ENCODE results near the gene CCM2.

CCM2 gene

GRCh38 chr7:44983742-44984477, 16.1 kb upstream of the CCM2 start:
- no peak overlapping the region for H3K4me3 ChIP-seq (ENCODE audit: low read length in 2 of 2)
- no peaks in the 10 kb centered on the region for H3K27me3 ChIP-seq (ENCODE audit: control insufficient read depth in 2 of 2, insufficient read depth in 2 of 2, low read length in 2 of 2)
- H3K4me1 ChIP-seq (ENCODE audit: control insufficient read depth in 2 of 2, insufficient read depth in 2 of 2, low read length in 2 of 2) = peaks cover 13 to 32% of the 10 kb centered on the region in 2 donors
- H3K36me3 ChIP-seq (ENCODE audit: control insufficient read depth in 2 of 2, insufficient read depth in 2 of 2, low read length in 2 of 2) = peaks cover 24 to 38% of the 10 kb centered on the region in 2 donors
- peak overlapping the region in 1 of 2 donors; percentile 0 for H3K9ac ChIP-seq (ENCODE audit: low read depth in 1 of 2, low read length in 2 of 2)
- no peaks in the 10 kb centered on the region for H3K9me3 ChIP-seq (ENCODE audit: control insufficient read depth in 2 of 2, low read length in 2 of 2)
- no peak overlapping the region for H3K27ac ChIP-seq (ENCODE audit: low read depth in 2 of 2, low read length in 2 of 2)

DNA sequence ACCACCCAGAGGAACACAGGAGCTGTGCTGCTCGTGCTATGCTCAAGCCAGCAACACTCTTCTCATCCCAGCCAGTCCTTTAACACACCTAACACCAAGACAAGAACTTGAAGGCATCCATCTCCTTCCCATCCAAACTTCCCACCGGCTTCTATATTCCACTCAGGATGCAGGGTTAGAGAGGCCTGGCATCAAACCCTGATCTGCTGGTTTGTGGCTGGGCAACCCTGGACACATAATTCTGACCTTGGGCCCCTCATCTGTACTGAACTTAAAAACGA, 15.6 kb upstream of the CCM2 start:
- Histone ChIP-seq H3K4me1 (ENCODE audit: control insufficient read depth in 2 of 2, insufficient read depth in 2 of 2, low read length in 2 of 2) (peaks cover 13 to 28% of the 10 kb centered on the region in 2 donors), H3K9ac (ENCODE audit: low read depth in 1 of 2, low read length in 2 of 2) (peak overlapping the region in 1 of 2 donors; percentile 0), H3K9me3 (ENCODE audit: control insufficient read depth in 2 of 2, low read length in 2 of 2) (no peaks in the 10 kb centered on the region), H3K4me3 (ENCODE audit: low read length in 2 of 2) (no peak overlapping the region), H3K27me3 (ENCODE audit: control insufficient read depth in 2 of 2, insufficient read depth in 2 of 2, low read length in 2 of 2) (no peaks in the 10 kb centered on the region), H3K27ac (ENCODE audit: low read depth in 2 of 2, low read length in 2 of 2) (no peak overlapping the region), H3K36me3 (ENCODE audit: control insufficient read depth in 2 of 2, insufficient read depth in 2 of 2, low read length in 2 of 2) (peaks cover 24 to 38% of the 10 kb centered on the region in 2 donors)

DNA sequence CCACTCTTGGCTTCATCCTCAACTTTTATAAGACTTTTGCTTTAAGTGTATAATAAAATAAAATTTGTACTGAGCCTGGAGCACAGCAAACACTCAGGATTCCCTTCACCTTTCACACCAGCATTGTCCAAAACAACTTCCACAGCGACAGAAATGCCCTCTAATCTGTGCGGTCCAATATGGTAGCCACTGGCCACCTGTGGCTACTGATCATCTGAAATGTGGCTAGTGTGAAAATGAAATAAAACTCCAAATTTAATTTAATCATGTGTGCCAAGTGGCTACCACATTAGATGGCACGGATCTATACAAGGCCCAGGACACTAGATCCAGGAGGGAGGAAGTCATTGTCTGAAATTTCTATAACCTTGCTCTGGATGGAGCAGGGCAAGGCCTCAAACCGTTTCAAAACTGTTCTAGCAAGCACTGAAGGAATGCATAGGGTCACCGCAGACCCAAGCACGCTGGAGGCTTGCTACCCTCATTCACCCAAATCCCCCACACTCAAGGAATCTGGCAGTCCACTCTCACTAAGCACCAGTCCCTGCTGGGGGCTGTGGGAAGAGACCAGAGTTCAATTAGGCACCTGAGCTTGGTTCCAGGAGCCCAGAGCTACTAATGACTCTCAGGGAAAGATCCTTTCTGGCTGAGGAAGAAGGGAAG, 14.8 kb upstream of the CCM2 start:
- Histone ChIP-seq H3K4me3 (ENCODE audit: low read length in 2 of 2) (peak overlapping the region; percentile 75 to 93), H3K9ac (ENCODE audit: low read depth in 1 of 2, low read length in 2 of 2) (peak overlapping the region; percentile 83 to 100), H3K9me3 (ENCODE audit: control insufficient read depth in 2 of 2, low read length in 2 of 2) (no peaks in the 10 kb centered on the region), H3K27ac (ENCODE audit: low read depth in 2 of 2, low read length in 2 of 2) (no peak overlapping the region), H3K36me3 (ENCODE audit: control insufficient read depth in 2 of 2, insufficient read depth in 2 of 2, low read length in 2 of 2) (peaks cover 24 to 38% of the 10 kb centered on the region in 2 donors), H3K4me1 (ENCODE audit: control insufficient read depth in 2 of 2, insufficient read depth in 2 of 2, low read length in 2 of 2) (peaks cover 13 to 21% of the 10 kb centered on the region in 2 donors), H3K27me3 (ENCODE audit: control insufficient read depth in 2 of 2, insufficient read depth in 2 of 2, low read length in 2 of 2) (no peaks in the 10 kb centered on the region)

DNA sequence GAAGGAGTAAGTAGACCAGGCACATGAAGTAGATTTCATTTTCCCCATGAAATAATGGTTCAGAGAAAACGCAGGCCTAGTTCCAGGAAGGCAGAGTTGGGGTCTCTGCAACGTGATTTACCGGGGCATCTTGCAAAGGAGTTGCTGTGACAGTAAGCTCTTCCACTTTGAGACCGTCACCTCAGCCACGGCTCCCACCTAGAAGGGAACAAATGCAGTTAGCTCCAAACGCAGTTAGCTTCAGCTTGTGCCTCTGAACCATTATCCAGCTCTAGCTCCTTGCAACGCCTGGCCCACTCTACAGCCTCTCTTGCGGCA, 14.1 kb upstream of the CCM2 start:
- H3K27me3 ChIP-seq (ENCODE audit: control insufficient read depth in 2 of 2, insufficient read depth in 2 of 2, low read length in 2 of 2) = no peaks in the 10 kb centered on the region
- H3K4me1 ChIP-seq (ENCODE audit: control insufficient read depth in 2 of 2, insufficient read depth in 2 of 2, low read length in 2 of 2) = peaks cover 13 to 14% of the 10 kb centered on the region in 2 donors
- H3K4me3 ChIP-seq (ENCODE audit: low read length in 2 of 2) = peak overlapping the region; percentile 75 to 93
- peak overlapping the region; percentile 92 to 98 for H3K27ac ChIP-seq (ENCODE audit: low read depth in 2 of 2, low read length in 2 of 2)
- no peaks in the 10 kb centered on the region for H3K9me3 ChIP-seq (ENCODE audit: control insufficient read depth in 2 of 2, low read length in 2 of 2)
- peak overlapping the region; percentile 83 to 100 for H3K9ac ChIP-seq (ENCODE audit: low read depth in 1 of 2, low read length in 2 of 2)
- peaks cover 24 to 38% of the 10 kb centered on the region in 2 donors for H3K36me3 ChIP-seq (ENCODE audit: control insufficient read depth in 2 of 2, insufficient read depth in 2 of 2, low read length in 2 of 2)

DNA sequence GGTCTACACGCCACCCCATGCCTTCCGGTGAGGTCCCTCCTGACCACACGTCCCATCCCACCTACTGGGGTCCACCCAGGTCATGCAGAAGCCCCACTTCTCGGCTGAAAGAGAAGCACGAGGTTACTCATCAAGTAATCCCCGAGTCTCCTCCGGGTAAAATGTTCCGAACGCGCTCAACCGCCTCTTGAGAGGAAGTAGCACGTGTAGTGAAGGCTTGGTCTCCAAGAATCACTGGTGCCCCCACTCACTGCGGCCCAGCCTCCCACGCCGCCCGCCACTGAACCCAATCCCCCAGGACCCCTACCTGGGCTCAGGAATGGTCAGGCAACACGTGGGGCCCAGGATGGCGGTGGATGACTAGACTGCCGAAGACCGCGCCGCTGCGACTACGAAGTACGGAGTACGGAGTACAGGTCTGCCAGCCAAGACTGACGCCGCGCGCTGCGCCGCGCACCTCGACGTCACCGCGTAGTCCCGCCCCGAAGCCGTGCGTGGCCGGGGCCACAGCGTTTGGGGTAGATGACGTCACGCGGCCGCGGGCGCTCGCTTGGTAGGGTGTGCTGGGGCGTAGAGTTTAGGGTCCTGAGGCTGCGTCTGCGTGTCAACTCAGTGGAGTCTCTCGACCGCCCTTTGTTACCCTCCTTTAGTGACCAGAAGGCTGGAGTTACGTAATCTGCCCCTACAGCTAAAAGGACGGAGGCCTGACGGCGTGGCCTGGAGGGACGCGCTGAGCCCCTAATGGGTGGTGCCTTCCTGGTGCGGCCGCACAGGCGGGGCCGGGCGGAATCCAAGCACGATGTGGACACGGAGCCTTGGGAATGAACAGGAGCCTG, 13.6 kb upstream of the CCM2 start:
- H3K27ac ChIP-seq (ENCODE audit: low read depth in 2 of 2, low read length in 2 of 2) = peak overlapping the region; percentile 92 to 98
- no peaks in the 10 kb centered on the region for H3K9me3 ChIP-seq (ENCODE audit: control insufficient read depth in 2 of 2, low read length in 2 of 2)
- peak overlapping the region; percentile 75 to 93 for H3K4me3 ChIP-seq (ENCODE audit: low read length in 2 of 2)
- peaks cover 13% of the 10 kb centered on the region in 2 donors for H3K4me1 ChIP-seq (ENCODE audit: control insufficient read depth in 2 of 2, insufficient read depth in 2 of 2, low read length in 2 of 2)
- no peaks in the 10 kb centered on the region for H3K27me3 ChIP-seq (ENCODE audit: control insufficient read depth in 2 of 2, insufficient read depth in 2 of 2, low read length in 2 of 2)
- peak overlapping the region; percentile 83 to 100 for H3K9ac ChIP-seq (ENCODE audit: low read depth in 1 of 2, low read length in 2 of 2)
- peaks cover 24 to 37% of the 10 kb centered on the region in 2 donors for H3K36me3 ChIP-seq (ENCODE audit: control insufficient read depth in 2 of 2, insufficient read depth in 2 of 2, low read length in 2 of 2)

DNA sequence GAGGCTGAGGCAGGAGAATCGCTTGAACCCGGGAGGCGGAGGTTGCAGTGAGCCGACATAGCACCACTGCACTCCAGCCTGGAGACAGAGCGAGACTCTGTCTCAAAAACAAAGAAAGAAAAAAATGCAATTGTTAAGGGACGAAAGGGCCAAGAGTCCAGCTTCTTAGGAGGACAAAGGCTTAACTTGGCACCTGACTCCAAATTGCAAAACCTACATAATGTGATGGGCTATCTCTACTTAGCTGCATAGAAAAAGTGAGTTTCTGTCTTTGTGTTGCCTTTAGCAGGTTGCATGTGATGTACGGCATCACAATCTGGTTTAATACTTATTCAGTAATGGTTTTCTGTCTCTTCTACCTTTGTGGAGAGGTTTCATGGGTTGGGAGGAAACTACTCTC, 12.5 kb upstream of the CCM2 start:
- Histone ChIP-seq H3K9ac (ENCODE audit: low read depth in 1 of 2, low read length in 2 of 2) (no peak overlapping the region), H3K4me1 (ENCODE audit: control insufficient read depth in 2 of 2, insufficient read depth in 2 of 2, low read length in 2 of 2) (peaks cover 13% of the 10 kb centered on the region in 2 donors), H3K27me3 (ENCODE audit: control insufficient read depth in 2 of 2, insufficient read depth in 2 of 2, low read length in 2 of 2) (no peaks in the 10 kb centered on the region), H3K36me3 (ENCODE audit: control insufficient read depth in 2 of 2, insufficient read depth in 2 of 2, low read length in 2 of 2) (peaks cover 23 to 30% of the 10 kb centered on the region in 2 donors), H3K4me3 (ENCODE audit: low read length in 2 of 2) (no peak overlapping the region), H3K9me3 (ENCODE audit: control insufficient read depth in 2 of 2, low read length in 2 of 2) (no peaks in the 10 kb centered on the region), H3K27ac (ENCODE audit: low read depth in 2 of 2, low read length in 2 of 2) (no peak overlapping the region)

DNA sequence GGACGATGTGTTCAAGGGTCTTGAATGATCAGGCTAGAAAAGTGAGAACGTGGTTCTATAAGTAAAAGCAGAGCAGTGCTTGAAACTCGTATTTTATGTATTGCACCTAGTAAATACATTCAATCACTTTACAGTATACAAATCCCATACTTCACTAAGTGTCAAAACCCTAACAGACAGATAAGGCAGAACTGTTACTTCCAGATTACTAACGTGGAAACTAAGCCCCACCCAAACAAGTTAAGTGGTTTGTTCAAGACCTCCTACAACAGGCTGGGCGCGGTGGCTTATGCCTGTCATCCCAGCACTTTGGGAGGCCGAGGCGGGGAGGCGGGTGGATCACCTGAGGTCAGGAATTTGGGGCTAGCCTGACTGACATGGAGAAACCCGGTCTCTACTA, 12.0 kb upstream of the CCM2 start:
- Histone ChIP-seq H3K36me3 (ENCODE audit: control insufficient read depth in 2 of 2, insufficient read depth in 2 of 2, low read length in 2 of 2) (peaks cover 20 to 25% of the 10 kb centered on the region in 2 donors), H3K27ac (ENCODE audit: low read depth in 2 of 2, low read length in 2 of 2) (no peak overlapping the region), H3K4me1 (ENCODE audit: control insufficient read depth in 2 of 2, insufficient read depth in 2 of 2, low read length in 2 of 2) (peaks cover 13% of the 10 kb centered on the region in 2 donors), H3K9me3 (ENCODE audit: control insufficient read depth in 2 of 2, low read length in 2 of 2) (no peaks in the 10 kb centered on the region), H3K4me3 (ENCODE audit: low read length in 2 of 2) (no peak overlapping the region), H3K9ac (ENCODE audit: low read depth in 1 of 2, low read length in 2 of 2) (no peak overlapping the region), H3K27me3 (ENCODE audit: control insufficient read depth in 2 of 2, insufficient read depth in 2 of 2, low read length in 2 of 2) (no peaks in the 10 kb centered on the region)

DNA sequence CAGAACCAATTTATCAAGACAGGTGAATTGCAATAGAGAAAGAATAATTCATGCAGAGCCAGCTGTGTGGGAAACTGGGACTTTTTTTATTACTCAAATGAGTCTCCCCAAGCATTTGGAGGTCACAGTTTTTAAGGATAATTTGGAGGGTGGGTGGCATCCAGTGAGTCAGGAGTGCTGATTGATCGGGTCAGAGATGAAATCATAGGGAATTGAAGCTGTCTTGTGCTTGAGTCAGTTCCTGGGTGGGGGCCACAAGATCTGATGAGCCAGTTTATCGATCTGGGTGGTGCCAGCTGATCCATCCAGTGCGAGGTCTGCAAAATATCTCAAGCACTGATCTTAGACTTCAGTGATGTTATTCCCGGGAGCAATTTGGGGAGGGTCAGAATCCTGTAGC, 11.3 kb upstream of the CCM2 start:
- Histone ChIP-seq H3K9me3 (ENCODE audit: control insufficient read depth in 2 of 2, low read length in 2 of 2) (no peaks in the 10 kb centered on the region), H3K27ac (ENCODE audit: low read depth in 2 of 2, low read length in 2 of 2) (no peak overlapping the region), H3K9ac (ENCODE audit: low read depth in 1 of 2, low read length in 2 of 2) (no peak overlapping the region), H3K36me3 (ENCODE audit: control insufficient read depth in 2 of 2, insufficient read depth in 2 of 2, low read length in 2 of 2) (peaks cover 13 to 18% of the 10 kb centered on the region in 2 donors), H3K4me3 (ENCODE audit: low read length in 2 of 2) (no peak overlapping the region), H3K4me1 (ENCODE audit: control insufficient read depth in 2 of 2, insufficient read depth in 2 of 2, low read length in 2 of 2) (peaks cover 13% of the 10 kb centered on the region in 2 donors), H3K27me3 (ENCODE audit: control insufficient read depth in 2 of 2, insufficient read depth in 2 of 2, low read length in 2 of 2) (no peaks in the 10 kb centered on the region)

DNA sequence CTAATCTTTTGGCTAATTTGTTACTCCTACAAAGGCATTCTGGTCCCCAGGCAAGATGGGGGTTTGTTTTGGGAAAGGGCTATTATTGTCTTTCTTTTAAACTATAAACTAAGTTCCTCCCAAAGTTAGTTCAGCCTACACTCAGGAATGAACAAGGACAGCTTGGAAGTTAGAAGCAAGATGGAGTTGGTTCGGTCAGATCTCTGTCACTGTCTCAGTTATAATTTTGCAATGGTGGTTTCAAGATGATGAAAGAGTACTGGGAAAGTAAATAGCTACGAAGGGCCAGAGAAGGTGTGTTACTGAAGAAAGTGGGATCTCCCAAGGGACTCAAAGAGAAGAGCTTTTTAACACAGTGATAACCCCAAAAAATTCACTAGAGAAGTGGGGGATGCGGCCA, 10.9 kb upstream of the CCM2 start:
- no peak overlapping the region for H3K27ac ChIP-seq (ENCODE audit: low read depth in 2 of 2, low read length in 2 of 2)
- no peak overlapping the region for H3K4me3 ChIP-seq (ENCODE audit: low read length in 2 of 2)
- no peak overlapping the region for H3K9ac ChIP-seq (ENCODE audit: low read depth in 1 of 2, low read length in 2 of 2)
- H3K4me1 ChIP-seq (ENCODE audit: control insufficient read depth in 2 of 2, insufficient read depth in 2 of 2, low read length in 2 of 2) = peaks cover 12 to 13% of the 10 kb centered on the region in 2 donors
- H3K27me3 ChIP-seq (ENCODE audit: control insufficient read depth in 2 of 2, insufficient read depth in 2 of 2, low read length in 2 of 2) = no peaks in the 10 kb centered on the region
- no peaks in the 10 kb centered on the region for H3K9me3 ChIP-seq (ENCODE audit: control insufficient read depth in 2 of 2, low read length in 2 of 2)
- peaks cover 9 to 14% of the 10 kb centered on the region in 2 donors for H3K36me3 ChIP-seq (ENCODE audit: control insufficient read depth in 2 of 2, insufficient read depth in 2 of 2, low read length in 2 of 2)
